HG03135 (cell line): ENCODE results near the gene FMN1.

ENCODE experiments used
- ATAC-seq: cut with Tn5 transposase; IDR thresholded peaks from one replicate; pipeline ENCODE4 v1.9.1; 2021; ENCODE audit warnings: mild to moderate bottlenecking, moderate library complexity; ENCODE audit not compliant: unreplicated experiment

FMN1 gene

GRCh38 chr15:33027306-33028035, 167.0 kb downstream of the FMN1 start:
- ATAC-seq: no peak

GRCh38 chr15:33026614-33027013, 167.9 kb downstream of the FMN1 start:
- ATAC-seq: no peak

- no peak for ATAC-seq
Observed at GRCh38 chr15:33022629-33023028, 171.9 kb downstream of the FMN1 start.

- ATAC-seq: no peak
Observed at GRCh38 chr15:33021806-33022389, 172.6 kb downstream of the FMN1 start.

- no peak for ATAC-seq
Observed at GRCh38 chr15:33019354-33019981, 175.0 kb downstream of the FMN1 start.

- ATAC-seq: no peak
Observed at GRCh38 chr15:33016405-33017024, 178.0 kb downstream of the FMN1 start.

GRCh38 chr15:33014586-33014985, 179.9 kb downstream of the FMN1 start:
- no peak for ATAC-seq

- no peak for ATAC-seq
Observed at GRCh38 chr15:33013827-33014445, 180.6 kb downstream of the FMN1 start.

GRCh38 chr15:33011976-33012375, 182.5 kb downstream of the FMN1 start:
- no peak for ATAC-seq

GRCh38 chr15:33009603-33010002, 184.9 kb downstream of the FMN1 start:
- no peak for ATAC-seq

- no peak for ATAC-seq
Observed at GRCh38 chr15:33009026-33009425, 185.5 kb downstream of the FMN1 start.

- no peak for ATAC-seq
Observed at GRCh38 chr15:33008284-33008995, 186.1 kb downstream of the FMN1 start.

GRCh38 chr15:33007303-33007855, 187.1 kb downstream of the FMN1 start:
- no peak for ATAC-seq

GRCh38 chr15:33005582-33005981, 188.9 kb downstream of the FMN1 start:
- ATAC-seq: no peak

GRCh38 chr15:33001926-33002325, 192.6 kb downstream of the FMN1 start:
- ATAC-seq: no peak

GRCh38 chr15:32998979-32999672, 195.4 kb downstream of the FMN1 start:
- ATAC-seq: no peak

GRCh38 chr15:32998182-32998581, 196.3 kb downstream of the FMN1 start:
- no peak for ATAC-seq

GRCh38 chr15:32994810-32995424, 199.6 kb downstream of the FMN1 start:
- no peak for ATAC-seq

- ATAC-seq: no peak
Observed at GRCh38 chr15:32993285-32993684, 201.2 kb downstream of the FMN1 start.
